ENCODE measurements around the gene CCDC158.

GRCh38 chr4:76388160-76388908 is 32.6 kb downstream of the CCDC158 start:
- TF ChIP-seq, protein P1, sequence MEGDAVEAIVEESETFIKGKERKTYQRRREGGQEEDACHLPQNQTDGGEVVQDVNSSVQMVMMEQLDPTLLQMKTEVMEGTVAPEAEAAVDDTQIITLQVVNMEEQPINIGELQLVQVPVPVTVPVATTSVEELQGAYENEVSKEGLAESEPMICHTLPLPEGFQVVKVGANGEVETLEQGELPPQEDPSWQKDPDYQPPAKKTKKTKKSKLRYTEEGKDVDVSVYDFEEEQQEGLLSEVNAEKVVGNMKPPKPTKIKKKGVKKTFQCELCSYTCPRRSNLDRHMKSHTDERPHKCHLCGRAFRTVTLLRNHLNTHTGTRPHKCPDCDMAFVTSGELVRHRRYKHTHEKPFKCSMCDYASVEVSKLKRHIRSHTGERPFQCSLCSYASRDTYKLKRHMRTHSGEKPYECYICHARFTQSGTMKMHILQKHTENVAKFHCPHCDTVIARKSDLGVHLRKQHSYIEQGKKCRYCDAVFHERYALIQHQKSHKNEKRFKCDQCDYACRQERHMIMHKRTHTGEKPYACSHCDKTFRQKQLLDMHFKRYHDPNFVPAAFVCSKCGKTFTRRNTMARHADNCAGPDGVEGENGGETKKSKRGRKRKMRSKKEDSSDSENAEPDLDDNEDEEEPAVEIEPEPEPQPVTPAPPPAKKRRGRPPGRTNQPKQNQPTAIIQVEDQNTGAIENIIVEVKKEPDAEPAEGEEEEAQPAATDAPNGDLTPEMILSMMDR (IDR thresholded peaks at IDR 0.05): no peak
- TF ChIP-seq POLR2AphosphoS5 (IDR thresholded peaks at IDR 0.05) (no peak), POLR2A (IDR thresholded peaks at IDR 0.05) (no peak), EP300 (IDR thresholded peaks at IDR 0.05) (no peak)

Measured in gastroesophageal sphincter (tissue), 3 donors.